Measurements from ENCODE around the gene C11orf21. TPM values are rescaled to one million over a fixed set of nuclear protein-coding genes. Genes with fewer than 3 reads are reported as not detected.
"Not testable (repeated sequence)": the region's sequence is repeated elsewhere in the genome, so short reads cannot be mapped to it uniquely, and the experiment has no call there.

C11orf21 gene
- total RNA-seq, 1 donor from 2014 or later: 20.4 TPM

GRCh38 chr11:2298131-2298794 lies 3.5 kb downstream of the C11orf21 start:
- intact Hi-C loops (cut with micrococcal nuclease): no loop called here

DNA sequence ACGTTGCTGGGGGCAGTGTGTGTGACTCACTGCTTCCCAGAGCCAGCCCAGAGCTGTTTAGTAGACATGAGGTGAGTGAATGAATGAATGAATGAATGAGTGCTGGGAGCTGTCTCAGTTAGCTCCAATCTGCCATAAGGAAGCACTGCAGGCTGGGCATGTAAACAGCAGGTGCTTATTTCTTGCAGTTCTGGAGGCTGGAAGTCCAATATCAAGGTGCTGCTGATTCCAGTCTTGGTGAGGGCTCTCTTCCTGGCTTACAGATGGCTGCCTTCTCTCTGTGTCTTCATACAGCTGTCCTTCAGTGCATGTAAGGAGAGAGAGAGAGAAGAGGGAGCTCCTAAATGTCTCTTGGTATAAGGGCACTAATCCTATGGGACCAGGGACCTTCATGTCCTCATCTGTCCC lies 4.1 kb downstream of the C11orf21 start:
- intact Hi-C loops (cut with micrococcal nuclease): no loop called here

- intact Hi-C loops (cut with micrococcal nuclease): no loop called here
Observed at GRCh38 chr11:2296913-2297622, 4.7 kb downstream of the C11orf21 start.

- intact Hi-C loops (cut with micrococcal nuclease): no loop called here
Observed at GRCh38 chr11:2295971-2296912, 5.5 kb downstream of the C11orf21 start.

GRCh38 chr11:2294926-2295290 lies 6.8 kb downstream of the C11orf21 start:
- intact Hi-C loops (cut with micrococcal nuclease): no loop called here

DNA sequence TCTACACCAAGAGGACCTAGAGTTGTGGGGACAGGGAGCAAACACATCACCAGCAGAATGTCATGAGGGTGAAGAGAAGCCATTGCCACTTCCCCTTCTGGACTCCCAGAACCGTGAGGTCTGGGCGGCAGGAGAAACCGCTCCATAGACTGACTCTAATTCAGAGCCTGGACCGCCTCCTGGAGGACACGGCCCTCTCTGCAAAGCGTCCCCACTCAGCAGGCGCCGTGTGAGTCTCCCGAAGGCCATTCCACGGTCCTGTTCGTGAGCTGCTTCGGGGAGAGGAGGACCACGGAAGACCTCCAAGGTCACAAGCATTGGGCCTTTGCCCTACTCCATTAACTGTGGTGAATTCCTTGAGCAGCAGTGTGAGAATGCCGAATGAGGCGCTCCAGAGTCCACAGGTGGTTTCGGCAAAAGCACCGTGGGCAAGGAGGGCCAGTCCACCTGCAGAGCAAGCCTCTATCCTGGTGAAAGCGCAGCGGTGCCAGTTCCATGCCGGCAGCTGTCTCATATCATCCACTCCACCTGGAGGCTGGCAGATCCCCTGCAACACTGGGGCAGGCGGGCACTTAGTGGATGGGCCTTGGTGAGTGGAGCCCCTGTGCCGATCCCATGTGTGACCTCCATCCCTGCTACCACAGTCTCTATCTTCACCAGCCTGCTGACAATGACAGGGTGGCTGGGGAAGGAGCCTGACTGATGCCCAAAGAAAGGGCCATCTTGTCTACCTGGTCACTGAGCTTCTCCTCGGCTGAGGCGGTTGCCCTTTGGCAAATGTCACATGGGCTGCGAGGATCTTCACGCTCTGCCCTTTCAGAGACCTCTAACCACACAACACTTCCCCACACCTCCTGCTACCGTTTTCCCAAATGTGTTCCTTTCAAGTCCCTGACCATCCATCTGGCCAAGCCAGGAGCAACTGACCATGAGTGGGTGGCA lies 7.5 kb downstream of the C11orf21 start:
- intact Hi-C loops (cut with micrococcal nuclease): no loop called here

- intact Hi-C loops (cut with micrococcal nuclease): no loop called here
Observed at GRCh38 chr11:2293531-2293971, 8.2 kb downstream of the C11orf21 start.

DNA sequence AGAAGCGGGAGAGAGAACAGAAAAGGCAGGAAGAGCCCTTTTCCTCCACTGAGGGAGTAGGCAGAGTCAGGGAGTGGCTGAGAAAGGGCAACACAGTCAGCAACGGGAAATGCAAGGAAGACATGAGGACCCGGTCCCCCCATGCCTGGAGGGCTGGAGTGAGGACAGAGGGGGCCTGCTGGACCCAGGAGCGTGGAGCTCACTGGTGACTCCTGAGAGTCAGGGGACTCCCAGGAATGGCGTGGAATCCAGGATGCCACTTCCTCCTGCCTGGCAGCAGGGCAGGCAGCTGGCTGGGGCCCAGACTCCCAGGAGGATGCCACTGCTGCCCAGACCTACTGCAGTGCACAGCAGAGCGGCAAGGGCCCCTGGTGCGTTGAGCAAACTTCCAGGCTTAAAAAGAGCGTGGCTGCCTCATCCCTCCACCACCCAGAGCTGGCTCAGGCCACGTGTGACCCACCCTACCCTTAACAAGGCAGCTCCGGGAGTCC lies 11.3 kb downstream of the C11orf21 start:
- intact Hi-C loops (cut with micrococcal nuclease): no loop called here

DNA sequence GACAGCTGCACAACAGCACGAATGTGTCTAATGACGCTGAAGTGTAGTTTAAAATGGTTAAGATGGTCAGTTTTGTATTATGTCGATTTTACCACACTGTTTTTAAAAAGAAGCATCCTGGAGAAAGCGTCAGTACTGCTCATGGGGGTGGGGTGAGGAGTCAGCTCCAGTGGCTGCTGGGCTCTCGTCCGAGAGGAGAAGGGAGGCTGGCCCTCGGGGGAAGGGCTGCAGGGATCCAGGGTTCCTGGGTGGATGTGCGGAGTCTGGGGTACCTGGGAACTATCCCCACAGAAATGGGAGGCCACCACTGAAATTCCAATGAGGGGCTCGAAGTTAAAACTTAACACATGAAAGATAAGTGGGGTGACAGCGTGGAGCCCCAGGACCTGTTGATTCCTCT lies 11.9 kb downstream of the C11orf21 start:
- intact Hi-C loops (cut with micrococcal nuclease): no loop called here

- intact Hi-C loops (cut with micrococcal nuclease): no loop called here
Observed at GRCh38 chr11:2289350-2289749, 12.4 kb downstream of the C11orf21 start.

- intact Hi-C loops (cut with micrococcal nuclease): no loop called here
Observed at GRCh38 chr11:2287091-2287490, 14.6 kb downstream of the C11orf21 start.

GRCh38 chr11:2286350-2286749 lies 15.4 kb downstream of the C11orf21 start:
- intact Hi-C loops (cut with micrococcal nuclease): not testable (repeated sequence)

GRCh38 chr11:2280208-2280607 lies 21.5 kb downstream of the C11orf21 start:
- intact Hi-C loops (cut with micrococcal nuclease): no loop called here

GRCh38 chr11:2277933-2278523 lies 23.7 kb downstream of the C11orf21 start:
- intact Hi-C loops (cut with micrococcal nuclease): no loop called here

DNA sequence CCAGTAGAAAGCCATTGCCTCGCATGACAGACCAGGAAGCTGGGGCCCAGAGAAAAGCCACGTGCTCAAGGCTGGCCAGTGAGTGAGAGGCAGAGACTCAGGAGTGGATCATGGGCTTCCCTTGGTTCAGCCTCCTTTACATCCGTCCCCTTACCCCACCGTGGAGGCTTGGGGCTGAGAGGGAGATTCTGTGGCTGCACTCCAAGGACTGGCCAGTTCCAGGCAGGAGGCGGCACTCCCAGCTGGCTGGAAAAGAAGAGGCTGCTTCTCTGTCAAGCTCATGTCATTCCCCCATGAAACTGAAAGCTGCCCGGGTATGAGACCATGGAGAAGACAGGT lies 24.7 kb downstream of the C11orf21 start:
- intact Hi-C loops (cut with micrococcal nuclease): no loop called here

DNA sequence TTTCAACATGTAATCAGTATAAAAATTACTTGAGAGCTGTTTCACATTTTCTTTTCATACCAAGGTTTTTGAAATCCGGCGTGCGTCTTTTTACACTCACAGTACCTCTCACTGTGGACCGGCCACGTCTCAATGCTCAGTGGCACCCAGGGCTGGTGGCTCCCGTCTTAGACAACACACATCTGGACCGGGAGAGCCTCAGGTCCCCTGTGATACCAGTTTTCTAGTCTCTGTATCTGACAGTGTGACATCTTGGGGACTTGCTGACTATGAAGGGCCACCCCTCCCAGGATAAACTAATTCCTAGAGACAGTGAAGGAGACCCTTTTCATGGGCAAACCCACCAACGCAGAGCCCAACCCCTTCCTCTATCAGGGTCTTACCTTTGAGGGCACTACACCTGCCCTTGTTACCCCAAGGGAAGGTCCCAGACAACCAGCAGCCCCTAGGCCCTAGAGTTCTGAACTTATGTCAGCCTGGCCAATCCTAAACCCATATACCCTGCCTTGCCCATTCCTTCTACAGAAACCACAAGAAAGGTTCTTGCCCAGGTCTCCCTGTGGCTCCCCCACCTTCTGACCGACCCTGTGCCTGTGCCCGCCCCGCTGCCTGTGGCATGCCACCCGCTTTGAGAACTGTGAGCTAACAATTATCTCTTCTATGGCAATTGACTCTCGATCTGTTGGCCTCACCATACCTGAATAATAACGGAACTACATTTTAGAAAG lies 25.3 kb downstream of the C11orf21 start:
- intact Hi-C loops (cut with micrococcal nuclease): no loop called here

GRCh38 chr11:2275334-2276279 lies 26.1 kb downstream of the C11orf21 start:
- intact Hi-C loops (cut with micrococcal nuclease): no loop called here

DNA sequence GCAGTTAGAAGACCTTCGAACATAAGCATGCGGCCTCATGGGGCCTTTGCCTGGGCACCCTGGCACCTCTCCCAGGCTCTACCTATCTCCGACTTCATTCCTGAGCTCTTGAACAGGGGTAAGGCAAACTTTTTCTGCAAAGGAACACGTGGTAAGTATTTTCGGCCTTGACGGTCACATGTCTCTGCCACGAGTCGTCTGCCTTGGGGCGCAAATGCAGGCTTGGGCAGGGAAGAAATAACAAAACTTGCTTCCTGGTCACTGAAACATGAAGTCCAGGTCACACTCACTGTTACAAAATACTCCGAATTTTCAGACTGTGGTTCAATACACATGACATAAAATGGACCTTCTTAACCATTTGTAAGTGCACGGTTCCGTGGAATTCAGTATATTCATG lies 27.9 kb downstream of the C11orf21 start:
- intact Hi-C loops (cut with micrococcal nuclease): loop anchor here (5.0 kb wide), 1 partner anchor 131 kb away; no protein-coding TSS in a partner anchor

Measured in T-helper 1 cell treated with Interleukin-12 subunit alpha and Interleukin-12 subunit beta and Interleukin-4 antibody, amounts not matched to agents 30 ng/mL and 1 ng/mL, for 36 hours (primary cell).